HG03575 (cell line): ENCODE measurements around the gene CNNM3.

Experiments used
- ATAC-seq: cut with Tn5 transposase; IDR thresholded peaks from one replicate; pipeline ENCODE4 v1.9.1; 2021; ENCODE audit not compliant: unreplicated experiment, insufficient number of reproducible peaks, low FRiP score; ENCODE audit errors: extremely low read depth

CNNM3 gene

GRCh38 chr2:96813656-96814055 is 2.4 kb upstream of the CNNM3 start:
- ATAC-seq = no peak

GRCh38 chr2:96815326-96816126 is 542 bp upstream of the CNNM3 start:
- no peak for ATAC-seq

GRCh38 chr2:96816836-96817702 is 1.0 kb downstream of the CNNM3 start:
- no peak for ATAC-seq

GRCh38 chr2:96817882-96818281 is 1.8 kb downstream of the CNNM3 start:
- ATAC-seq = no peak

GRCh38 chr2:96819128-96819875 is 3.2 kb downstream of the CNNM3 start:
- ATAC-seq = no peak

- ATAC-seq = no peak
These were observed 3.9 kb downstream of the CNNM3 start for GRCh38 chr2:96819876-96820511.

GRCh38 chr2:96821113-96821675 is 5.1 kb downstream of the CNNM3 start:
- ATAC-seq = no peak

- no peak for ATAC-seq
These were observed 6.7 kb downstream of the CNNM3 start for GRCh38 chr2:96822786-96823185.

GRCh38 chr2:96823198-96823597 is 7.1 kb downstream of the CNNM3 start:
- ATAC-seq = no peak

- ATAC-seq = no peak
These were observed 8.2 kb downstream of the CNNM3 start for GRCh38 chr2:96824079-96824870.

GRCh38 chr2:96825057-96825456 is 9.0 kb downstream of the CNNM3 start:
- ATAC-seq = no peak

- ATAC-seq = no peak
These were observed 10.6 kb downstream of the CNNM3 start for GRCh38 chr2:96826546-96827278.

GRCh38 chr2:96828436-96828835 is 12.4 kb downstream of the CNNM3 start:
- no peak for ATAC-seq

- ATAC-seq = no peak
These were observed 12.8 kb downstream of the CNNM3 start for GRCh38 chr2:96828874-96829273.

- ATAC-seq = no peak
These were observed 14.0 kb downstream of the CNNM3 start for GRCh38 chr2:96830044-96830562.

GRCh38 chr2:96831679-96832078 is 15.6 kb downstream of the CNNM3 start:
- ATAC-seq = no peak

- no peak for ATAC-seq
These were observed 16.3 kb downstream of the CNNM3 start for GRCh38 chr2:96832408-96832753.
